GM19372 (cell line): ENCODE results near the gene CLEC16A.

Experiments used
- ATAC-seq: cut with Tn5 transposase; IDR thresholded peaks from one replicate; pipeline ENCODE4 v1.9.1; 2021; ENCODE audit warnings: mild to moderate bottlenecking, low read depth, moderate library complexity; ENCODE audit not compliant: unreplicated experiment

The CLEC16A gene

GRCh38 chr16:10987361-10988163 lies 43.2 kb downstream of the CLEC16A start:
- ATAC-seq: no peak

- no peak for ATAC-seq
Measured at GRCh38 chr16:10988164-10988803, 43.9 kb downstream of the CLEC16A start.

- ATAC-seq: no peak
Measured at GRCh38 chr16:10988879-10989278, 44.5 kb downstream of the CLEC16A start.

- no peak for ATAC-seq
Measured at GRCh38 chr16:10989559-10989958, 45.2 kb downstream of the CLEC16A start.

- ATAC-seq: no peak
Measured at GRCh38 chr16:10990378-10990777, 46.0 kb downstream of the CLEC16A start.

GRCh38 chr16:10992112-10992511 lies 47.7 kb downstream of the CLEC16A start:
- no peak for ATAC-seq

GRCh38 chr16:10992797-10993196 lies 48.4 kb downstream of the CLEC16A start:
- no peak for ATAC-seq

- ATAC-seq: no peak
Measured at GRCh38 chr16:10993649-10994048, 49.3 kb downstream of the CLEC16A start.

- ATAC-seq: no peak
Measured at GRCh38 chr16:10994571-10994970, 50.2 kb downstream of the CLEC16A start.

- ATAC-seq: no peak
Measured at GRCh38 chr16:10995565-10995964, 51.2 kb downstream of the CLEC16A start.

- no peak for ATAC-seq
Measured at GRCh38 chr16:10997485-10997884, 53.1 kb downstream of the CLEC16A start.

GRCh38 chr16:10999300-10999699 lies 54.9 kb downstream of the CLEC16A start:
- no peak for ATAC-seq

- no peak for ATAC-seq
Measured at GRCh38 chr16:11001611-11002010, 57.2 kb downstream of the CLEC16A start.

- no peak for ATAC-seq
Measured at GRCh38 chr16:11003141-11003540, 58.8 kb downstream of the CLEC16A start.

GRCh38 chr16:11004351-11004750 lies 60.0 kb downstream of the CLEC16A start:
- no peak for ATAC-seq

GRCh38 chr16:11004973-11005610 lies 60.7 kb downstream of the CLEC16A start:
- ATAC-seq: no peak

- ATAC-seq: no peak
Measured at GRCh38 chr16:11005611-11005975, 61.2 kb downstream of the CLEC16A start.

GRCh38 chr16:11006656-11007055 lies 62.3 kb downstream of the CLEC16A start:
- no peak for ATAC-seq

GRCh38 chr16:11007714-11008280 lies 63.4 kb downstream of the CLEC16A start:
- ATAC-seq: no peak

GRCh38 chr16:11009027-11009755 lies 64.8 kb downstream of the CLEC16A start:
- no peak for ATAC-seq
